ENCODE data around the gene WDR45.

DNA sequence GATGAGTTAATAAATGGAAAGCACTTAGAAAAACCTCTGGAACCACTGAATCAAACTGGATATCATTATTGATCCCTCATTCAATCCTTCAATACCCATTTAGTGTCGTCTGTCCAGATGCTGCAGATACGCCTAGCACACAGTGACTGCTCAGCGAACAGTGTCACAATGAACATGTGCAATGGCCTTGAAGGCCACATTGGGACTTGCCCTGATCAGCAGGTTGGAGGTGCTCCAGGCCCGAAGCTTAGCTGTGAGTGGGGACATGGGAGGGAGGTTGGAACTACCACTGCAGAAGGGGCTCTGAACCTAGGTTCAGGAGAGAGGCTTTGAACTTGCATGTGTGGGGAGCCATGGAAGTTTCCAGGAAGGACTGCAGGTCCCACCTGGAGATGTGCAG, 26.6 kb upstream of the WDR45 start:
- TF ChIP-seq, protein P1, sequence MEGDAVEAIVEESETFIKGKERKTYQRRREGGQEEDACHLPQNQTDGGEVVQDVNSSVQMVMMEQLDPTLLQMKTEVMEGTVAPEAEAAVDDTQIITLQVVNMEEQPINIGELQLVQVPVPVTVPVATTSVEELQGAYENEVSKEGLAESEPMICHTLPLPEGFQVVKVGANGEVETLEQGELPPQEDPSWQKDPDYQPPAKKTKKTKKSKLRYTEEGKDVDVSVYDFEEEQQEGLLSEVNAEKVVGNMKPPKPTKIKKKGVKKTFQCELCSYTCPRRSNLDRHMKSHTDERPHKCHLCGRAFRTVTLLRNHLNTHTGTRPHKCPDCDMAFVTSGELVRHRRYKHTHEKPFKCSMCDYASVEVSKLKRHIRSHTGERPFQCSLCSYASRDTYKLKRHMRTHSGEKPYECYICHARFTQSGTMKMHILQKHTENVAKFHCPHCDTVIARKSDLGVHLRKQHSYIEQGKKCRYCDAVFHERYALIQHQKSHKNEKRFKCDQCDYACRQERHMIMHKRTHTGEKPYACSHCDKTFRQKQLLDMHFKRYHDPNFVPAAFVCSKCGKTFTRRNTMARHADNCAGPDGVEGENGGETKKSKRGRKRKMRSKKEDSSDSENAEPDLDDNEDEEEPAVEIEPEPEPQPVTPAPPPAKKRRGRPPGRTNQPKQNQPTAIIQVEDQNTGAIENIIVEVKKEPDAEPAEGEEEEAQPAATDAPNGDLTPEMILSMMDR (IDR thresholded peaks at IDR 0.05), result no peak
- TF ChIP-seq POLR2A (IDR thresholded peaks at IDR 0.05; ENCODE audit: low read depth) (no peak), POLR2AphosphoS5 (IDR thresholded peaks at IDR 0.05) (no peak), EP300 (IDR thresholded peaks at IDR 0.05) (no peak)
